GM18861 (cell line): ENCODE results near the gene SLC25A1.
"Not testable (repeated sequence)": the region's sequence is repeated elsewhere in the genome, so short reads cannot be mapped to it uniquely, and the experiment has no call there.

Experiments
- ATAC-seq: cut with Tn5 transposase; IDR thresholded peaks from one replicate; pipeline ENCODE4 v1.9.1; 2021; ENCODE audit not compliant: unreplicated experiment

Gene SLC25A1

DNA sequence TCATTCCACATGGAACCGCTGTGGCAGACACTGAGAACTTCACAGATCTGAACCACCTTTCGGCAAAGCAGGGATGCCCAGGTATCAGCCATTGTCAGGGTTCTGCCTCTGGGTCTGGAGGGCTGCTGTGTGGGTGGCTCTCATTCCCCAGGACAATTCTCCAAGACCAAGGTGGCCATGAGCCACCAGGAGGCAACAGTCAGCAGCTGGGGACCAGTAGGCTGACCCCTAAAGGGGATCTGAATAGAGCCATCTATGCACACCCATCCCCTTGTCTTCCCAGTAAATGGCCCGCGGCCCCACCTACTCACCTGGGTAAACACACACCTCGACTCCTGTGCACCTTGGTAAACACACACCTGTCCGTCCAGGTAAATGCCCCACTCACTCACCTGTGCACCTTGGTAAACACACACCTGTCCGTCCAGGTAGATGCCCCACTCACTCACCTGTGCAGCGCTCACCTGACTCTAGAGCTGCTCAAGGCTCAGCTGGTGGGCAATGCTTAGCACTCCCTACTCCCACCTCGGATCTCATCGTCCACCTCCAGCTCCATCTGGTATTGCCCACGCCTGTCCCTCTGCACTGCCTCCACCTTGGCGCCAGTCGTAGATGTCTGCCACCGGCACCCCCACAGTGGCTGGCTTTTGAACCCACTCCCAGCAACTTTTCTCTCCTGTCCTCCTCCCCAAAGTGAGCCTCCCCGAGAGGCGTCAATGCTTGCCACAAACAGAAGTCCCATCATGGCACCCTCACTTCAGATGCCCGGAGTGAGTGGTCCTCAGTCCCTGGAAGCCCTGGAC lies 10.2 kb downstream of the SLC25A1 start:
- no peak for ATAC-seq

DNA sequence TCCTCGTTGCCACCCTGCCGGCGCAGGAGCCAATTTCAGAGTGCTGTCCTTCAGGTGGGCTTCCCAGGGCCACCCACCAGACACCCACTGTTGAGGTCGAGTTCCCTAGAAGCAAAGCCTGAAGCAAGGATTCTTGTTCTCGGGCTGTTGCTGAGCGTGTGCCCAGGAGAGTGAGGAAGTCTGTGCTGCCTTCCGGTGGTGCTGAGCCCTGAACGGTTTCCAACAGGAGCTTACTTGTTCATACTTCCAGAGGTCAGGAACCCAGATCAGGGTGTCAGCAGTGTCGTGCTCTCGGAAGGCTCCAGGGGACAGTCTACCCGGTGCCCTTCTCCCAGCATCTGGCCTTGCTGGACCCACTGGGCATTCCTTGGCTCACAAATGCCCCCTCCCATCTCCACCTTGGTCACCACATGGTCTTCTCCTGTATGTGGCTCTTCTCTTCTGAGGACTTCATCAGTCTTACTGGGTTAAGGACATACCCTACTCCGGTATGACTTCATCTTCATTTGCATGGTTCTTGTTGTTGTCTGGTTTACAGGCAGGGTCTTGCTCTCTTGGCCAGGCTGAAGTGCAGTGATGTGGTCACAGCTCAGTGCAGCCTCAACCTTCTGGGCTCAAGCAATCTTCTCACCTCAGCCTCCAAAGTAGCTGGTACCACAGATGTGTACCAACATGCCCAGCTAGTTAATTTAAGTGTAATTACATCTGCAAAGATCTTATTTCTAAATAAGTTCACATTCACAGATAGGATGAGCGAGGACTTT lies 11.2 kb downstream of the SLC25A1 start:
- no peak for ATAC-seq

DNA sequence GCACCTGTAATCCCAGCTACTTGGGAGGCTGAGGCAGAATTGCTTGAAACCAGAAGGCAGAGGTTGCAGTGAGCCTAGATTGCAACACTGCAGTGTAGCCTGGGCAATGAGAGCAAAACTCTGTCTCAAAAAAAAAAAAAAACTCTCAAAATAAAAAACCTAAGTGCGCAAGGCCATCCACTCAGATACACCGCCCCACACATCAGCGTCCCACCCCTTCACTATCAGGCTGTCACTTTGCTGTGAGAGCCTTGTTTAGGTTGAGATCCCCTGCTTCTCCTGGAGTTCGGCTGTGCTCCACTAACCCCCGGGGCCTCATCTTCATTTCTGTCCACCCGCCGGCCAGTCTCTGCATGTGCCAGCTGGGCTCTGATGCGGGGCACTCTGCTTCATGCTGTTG lies 12.1 kb downstream of the SLC25A1 start:
- ATAC-seq: no peak

DNA sequence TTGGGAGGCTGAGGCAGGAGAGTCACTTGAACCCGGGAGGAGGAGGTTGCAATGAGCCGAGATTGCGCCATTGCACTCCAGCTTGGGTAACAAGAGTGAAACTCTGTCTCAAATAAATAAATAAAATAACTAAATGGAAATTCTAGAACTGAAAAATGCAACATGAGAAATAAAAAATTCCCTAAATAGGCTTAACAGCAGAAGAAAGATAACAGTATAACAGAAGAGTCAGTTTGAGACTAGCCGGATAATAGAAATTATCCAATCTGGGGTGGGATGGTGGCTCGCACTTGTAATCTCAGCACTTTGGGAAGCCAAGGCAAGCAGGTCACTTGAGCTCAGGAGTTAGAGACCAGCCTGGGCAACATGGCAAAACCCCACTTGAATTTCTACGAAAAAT lies 14.1 kb downstream of the SLC25A1 start:
- ATAC-seq: no peak

DNA sequence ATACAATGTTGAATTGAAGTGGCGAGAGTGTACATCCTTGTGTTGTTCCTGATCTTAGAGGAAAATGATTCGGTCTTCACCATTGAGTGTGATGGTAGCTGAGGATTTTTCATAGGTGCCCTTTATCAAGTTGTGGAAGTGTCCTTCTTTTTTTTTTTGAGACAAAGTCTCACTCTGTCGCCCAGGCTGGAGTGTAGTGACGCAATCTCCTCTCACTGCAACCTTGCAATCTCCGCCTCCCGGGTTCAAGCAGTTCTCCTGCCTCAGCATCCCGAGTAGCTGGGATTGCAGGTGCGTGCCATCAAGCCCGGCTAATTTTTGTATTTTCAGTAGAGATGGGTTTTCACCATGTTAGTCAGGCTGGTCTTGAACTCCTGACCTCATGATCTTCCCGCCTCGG lies 19.9 kb downstream of the SLC25A1 start:
- ATAC-seq: not testable (repeated sequence)

DNA sequence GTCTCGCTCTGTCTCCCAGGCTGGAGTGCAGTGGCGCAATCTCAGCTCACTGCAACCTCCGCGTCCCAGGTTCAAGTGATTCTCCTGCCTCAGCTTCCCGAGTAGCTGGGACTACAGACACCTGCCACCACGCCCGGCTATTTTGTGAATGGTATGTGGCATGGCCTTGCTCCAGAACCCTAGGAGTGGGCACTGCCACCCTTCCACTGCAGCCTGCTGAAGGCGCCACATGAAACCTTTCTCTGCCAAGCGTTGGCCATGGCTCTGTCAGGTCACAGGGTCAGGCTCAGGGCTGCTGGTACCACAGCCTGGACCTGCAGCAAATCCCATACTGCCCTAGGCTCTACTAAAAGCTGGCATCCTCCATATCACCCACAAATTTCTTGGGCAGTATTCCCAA lies 22.4 kb downstream of the SLC25A1 start:
- ATAC-seq: not testable (repeated sequence)

DNA sequence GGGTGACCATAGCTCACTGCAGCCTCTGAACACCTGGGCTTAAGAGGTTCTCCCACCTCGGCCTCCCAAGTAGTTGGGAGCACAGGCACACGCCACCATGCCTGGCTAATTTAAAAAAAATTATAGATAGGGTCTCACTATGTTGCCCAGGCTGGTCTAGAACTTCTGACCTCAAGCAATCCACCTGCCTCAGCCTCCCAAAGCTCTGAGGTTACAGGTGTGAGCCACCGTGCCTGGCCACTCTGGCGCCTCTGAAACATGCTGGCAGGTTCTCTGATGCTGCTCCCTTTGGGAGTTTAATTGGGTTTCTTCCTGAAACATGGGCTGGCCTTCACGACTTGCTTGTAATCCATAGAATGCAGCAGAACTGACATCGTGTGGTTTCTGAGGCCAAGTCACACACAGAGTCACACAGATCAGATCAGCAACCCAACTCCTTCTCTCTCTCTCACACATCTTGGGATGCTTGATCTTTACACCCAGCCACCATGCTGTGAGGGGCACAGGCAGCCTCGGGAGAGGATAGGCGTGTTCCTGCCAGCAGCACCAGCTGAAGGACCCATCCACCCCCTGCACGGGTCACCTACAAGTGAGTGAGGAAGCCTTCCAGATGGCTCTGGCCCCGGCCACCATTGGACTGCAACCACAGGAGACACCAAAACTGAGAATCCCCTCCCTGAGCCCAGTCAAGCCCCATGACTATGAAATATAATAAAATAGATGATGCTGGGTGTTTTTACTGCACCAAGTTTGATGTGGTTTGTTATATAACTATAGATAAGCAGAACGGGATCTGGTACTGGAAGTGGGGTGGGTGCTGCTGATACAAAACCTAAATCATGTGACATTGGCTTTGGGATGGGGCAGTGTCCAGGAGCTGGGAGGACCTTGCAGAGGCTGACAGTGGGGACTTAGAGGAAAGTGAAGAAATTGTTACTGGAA lies 25.3 kb downstream of the SLC25A1 start:
- no peak for ATAC-seq

DNA sequence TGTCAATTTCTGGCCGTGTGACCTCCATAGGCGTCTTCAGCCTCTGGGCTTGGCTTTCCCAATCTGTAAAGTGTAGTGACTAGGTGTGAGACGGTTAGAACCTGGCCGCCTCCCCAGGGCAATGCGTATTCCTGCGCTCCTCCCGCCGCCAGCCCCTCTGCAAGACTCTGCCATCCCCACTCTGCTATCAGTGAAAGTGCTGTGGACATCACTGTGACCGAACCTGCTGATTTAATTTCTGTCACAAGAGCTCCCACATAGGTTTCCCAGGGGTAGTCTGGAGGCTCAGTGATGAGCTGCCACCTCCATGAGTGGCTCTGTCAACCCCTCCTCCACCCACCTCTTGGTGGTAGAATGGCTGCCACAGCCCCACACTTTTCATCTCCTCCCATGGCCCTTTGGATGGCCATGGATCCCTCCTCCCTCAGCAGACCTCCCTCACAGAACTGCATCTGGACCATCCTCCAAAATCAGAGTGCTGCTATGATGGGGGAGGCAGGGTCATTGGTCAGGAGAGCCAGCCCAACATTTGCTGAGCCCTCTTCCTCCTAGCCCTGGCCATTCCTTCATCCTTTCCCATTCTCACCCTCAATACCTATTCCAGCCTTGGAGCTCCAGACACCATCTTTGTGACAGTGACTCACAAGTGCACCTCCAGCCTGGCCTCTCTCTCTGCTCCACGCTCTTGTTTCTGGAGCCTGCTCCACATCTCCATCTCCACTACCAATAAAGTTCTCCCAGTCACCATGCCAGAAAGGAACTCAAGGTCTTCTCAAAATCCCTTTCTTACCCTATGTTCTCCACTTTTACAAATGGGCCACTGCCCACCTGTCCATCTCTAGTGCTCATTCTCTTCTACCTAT lies 27.0 kb downstream of the SLC25A1 start:
- no peak for ATAC-seq

DNA sequence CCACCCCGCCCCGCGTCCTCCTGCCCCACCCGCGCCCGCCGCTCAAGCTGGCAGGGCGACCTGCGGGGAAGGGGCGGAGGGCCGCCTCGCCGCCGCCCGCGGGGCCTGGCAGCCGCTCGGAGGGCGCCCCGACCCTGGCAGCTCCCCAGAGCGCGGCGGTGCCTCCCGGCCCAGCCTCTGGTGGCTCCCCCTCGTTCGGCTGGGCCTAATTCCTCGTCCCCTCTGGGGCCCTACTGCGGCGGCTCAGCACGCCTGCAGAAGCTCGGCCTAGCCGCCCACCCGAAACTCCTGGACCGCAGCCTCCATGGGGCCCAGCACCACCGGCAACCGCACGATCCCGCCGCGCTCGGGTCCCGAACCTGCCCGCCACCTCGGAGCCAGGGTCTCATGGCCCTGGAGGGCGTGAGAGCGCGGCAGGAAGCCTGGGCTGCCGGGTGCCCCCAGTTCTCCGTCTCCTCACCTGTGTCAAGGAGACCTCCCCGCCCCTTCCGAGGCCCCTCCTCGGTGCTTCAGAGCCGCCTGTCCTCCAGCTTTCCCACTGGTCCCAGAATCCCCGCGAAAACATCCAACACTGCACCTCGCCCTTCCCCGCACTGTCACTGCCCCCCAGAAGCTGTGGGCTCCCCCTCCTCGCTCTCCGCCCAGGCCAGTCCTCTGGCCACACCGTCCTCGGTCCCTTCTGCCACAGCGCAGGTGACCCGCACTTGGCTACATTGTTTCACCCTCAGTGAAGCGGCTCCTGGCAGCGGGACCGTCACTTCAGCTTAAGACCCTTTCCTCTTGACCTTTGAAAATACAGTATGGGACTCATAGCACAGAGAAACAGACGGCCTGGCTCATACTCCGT lies 27.8 kb downstream of the SLC25A1 start:
- ATAC-seq: no peak

DNA sequence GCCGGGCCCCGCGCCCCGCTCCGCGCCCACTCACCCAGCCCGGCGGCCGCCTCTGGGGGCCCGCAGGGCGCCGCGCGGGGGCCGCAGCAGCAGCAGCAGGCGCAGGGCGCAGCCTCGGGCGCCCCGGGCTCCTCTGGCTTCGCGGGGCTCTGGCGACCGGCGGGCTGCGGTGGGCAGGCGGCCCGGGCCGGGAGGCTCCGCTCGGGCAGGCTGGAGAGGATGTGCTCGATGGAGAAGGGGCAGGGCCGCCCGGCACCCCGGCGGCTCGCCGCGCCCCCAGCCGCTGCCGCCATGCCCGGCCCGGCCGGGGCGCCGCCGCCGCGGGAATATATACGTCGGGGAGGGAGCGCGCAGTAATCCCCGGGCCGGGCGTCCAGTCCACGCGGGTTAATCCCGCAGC lies 28.5 kb downstream of the SLC25A1 start, which contains the start of gene GSC2:
GSC2 (minus strand) TSS at position 302 of the 400 bp plus-strand sequence; CDS start at position 293, 9 bp downstream.
- ATAC-seq: no peak

DNA sequence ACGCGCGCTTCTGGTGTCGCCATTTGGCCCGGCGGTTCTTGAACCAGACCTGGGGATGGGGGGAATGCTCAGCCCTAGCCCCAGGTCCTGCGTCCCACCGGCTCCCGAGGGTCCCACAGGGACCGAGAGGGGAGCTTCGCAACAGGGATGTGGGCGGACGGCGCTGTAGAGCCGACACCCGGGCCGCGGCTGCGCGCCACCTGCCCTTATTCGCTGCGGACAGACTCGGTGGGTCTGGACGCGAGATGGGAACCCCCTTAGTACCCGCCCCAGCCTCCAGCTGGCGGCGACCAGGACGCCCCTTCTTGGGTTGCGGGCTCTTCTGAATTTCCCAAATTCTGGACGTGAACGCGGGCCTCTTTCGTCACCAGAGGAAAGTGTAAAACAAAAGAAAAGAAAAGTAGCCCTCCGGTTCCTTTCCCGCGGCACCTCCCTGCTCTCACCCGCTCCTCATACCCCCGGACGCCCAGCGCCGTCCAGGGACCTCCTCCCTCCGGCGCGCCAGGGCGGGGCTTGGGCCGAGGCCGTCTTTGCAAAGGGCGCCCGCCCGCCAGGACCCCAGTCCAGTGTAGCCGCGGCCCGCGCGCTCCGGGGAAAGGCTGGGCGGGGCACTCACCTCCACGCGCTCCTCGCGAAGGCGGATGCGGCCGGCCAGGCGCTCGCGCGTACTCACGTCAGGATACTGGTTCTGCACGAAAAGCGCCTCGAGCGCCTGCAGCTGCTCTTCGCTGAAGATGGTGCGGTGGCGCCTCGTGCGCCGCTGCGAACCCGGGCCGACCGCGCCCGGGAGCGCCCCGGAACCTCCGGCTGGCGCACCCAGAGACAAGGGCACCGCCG lies 29.3 kb downstream of the SLC25A1 start:
- ATAC-seq: no peak

DNA sequence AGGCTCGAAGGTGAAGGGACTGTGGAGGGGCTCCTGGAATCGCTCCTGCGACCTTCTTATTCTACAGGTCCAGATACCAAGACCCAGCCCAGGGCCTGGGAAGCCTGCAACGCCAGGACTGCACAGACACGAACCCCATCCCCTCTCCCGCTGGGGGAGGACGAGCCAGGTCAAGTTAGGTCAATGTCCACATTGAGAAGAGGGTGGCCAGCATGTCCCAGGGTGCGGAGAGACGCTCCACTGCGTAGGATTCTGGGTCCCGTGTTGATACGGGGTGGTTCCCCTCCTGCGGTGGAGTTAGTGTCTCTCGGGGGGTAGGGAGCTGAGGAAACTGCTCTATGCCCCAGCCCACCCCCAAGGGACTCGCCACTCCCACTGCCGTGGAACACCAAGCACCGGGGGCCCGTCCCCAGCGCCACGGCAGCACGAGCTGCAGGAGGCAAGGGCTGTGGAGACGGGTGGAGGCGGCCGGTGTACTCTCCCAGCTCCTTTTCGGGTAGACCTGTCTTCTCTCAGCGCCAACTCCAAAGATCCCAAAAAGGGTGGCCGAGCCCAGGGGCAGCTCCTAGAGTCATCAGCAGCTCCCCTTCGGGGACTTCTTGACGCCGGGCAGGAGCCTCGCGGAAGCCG lies 30.0 kb downstream of the SLC25A1 start:
- no peak for ATAC-seq

DNA sequence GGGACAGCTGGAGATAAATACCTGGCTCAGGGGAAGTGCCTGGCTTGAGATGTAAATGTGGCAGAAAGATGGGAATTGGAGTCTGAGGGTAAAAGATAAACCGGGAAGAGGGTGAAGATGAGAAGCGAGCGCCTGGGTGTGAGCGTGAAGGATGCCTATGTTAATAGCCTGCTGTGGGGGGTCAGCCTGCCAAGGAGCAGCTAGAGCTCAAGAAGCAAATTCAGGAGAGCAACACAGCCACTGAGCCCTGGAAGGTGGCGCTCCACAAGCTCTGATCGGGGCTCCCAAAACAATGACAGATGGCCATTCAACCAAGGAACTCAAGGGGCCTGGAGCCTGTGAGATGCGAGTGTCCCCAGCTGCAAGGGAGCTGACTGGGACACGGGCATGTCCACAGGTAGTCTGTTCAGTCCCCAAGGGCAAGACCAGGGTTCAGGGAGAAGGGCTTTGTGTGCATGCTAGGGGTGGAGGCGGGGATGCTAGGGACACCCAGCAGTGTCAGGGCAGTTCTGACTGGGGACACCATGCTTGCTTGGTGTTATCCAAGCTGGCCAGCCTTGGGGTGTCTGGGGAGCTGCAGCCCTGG lies 31.2 kb downstream of the SLC25A1 start:
- ATAC-seq: no peak

DNA sequence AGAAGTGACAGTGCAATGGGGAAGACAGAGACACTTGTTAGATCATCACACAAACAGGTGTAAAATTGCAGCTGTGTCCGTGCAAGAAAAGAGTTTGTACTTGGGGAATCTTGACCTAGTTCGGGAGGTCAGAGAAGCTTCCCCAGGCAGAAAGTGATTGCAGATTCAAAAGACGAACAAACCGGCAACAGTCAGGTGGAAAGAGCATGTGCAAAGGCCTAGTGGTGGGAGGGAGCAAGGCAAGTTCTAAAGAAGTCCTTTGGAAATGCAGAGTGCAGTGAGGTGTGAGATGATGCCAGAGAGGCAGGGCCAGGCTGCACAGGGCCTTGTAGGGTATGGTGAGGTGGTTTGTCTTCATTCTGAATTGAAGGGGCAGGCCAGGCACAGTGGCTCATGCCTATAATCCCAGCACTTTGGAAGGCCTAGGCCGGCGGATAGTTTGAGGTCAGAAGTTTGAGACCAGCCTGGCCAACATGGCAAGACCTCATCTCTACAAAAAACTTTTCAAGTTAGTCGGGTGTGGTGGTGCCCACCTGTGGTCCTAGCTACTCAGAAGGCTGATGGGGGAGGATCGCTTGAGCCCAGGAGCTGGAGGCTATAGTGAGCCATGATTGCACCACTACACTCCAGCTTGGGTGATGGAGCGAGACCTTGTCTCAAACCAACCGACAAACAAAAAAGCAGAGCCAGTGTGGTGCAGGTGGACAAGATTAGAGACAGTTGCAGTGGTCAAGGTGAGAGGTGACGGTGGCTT lies 32.1 kb downstream of the SLC25A1 start:
- ATAC-seq: no peak

DNA sequence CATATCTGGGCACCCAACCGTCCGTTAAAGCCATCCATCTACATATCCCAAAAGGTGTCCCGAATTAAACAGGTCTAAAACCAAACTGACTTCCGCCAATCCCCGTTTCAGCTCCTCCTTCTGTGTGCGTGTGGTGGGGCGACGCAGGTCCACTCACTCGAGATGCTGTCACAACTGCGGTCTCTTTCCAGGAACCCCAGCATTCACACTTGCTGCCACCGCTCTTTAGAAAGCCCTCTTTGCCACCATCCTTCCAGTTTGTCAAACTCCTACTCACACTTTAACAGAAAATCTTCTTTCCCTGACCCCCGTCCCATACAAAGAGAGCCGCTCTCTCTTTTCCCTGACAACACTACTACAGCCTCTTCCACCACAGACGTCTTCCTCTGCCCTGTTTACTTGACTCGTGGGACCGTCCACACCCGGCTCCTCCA lies 34.6 kb downstream of the SLC25A1 start:
- no peak for ATAC-seq

DNA sequence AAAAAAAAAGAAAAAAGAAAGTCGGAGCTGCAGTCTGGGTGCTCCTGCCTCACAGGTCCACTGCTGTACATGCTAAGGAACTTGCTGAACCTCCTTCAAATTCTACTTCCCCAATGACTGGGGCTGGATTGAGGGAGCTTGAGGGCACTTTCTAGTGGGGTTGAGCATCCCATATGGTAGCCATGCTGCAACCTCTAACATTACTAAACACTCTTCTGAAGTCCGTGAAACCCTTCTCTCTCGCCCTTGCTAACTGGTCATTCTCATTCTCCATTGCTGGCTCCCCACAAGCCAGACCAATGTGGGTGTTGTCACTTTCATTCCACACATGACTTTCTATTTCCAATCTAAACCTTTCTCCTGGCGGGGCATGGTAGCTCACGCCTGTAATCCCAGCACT lies 35.3 kb downstream of the SLC25A1 start:
- no peak for ATAC-seq

DNA sequence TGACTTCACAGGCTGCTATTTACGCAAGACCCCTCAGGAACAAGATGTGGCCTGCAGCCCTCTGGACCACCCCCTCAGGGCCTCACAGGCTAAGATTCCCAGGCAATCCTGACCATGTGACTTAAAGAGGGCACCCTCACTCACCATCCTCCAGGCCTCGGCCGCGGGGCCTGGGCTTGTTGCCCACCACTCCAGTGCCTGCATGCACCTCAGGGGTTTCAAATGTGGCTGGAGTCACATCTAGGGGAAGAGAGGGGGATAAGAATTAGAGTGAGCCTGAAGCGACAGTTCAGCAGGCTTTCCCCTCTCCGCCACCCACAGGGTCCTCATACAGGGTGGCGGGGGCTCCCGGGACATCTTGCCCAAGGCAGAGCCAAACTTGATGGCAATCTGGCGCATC lies 36.1 kb downstream of the SLC25A1 start:
- no peak for ATAC-seq
